ENCODE measurements around the gene UBP1. TPM values are rescaled to one million over a fixed set of nuclear protein-coding genes. Genes with fewer than 3 reads are reported as not detected.

Gene UBP1
- total and polyA plus RNA-seq, 9 of the 15 experiments (the other 6 are each of a cell fraction or from before 2014, with no cell fraction given) = 13.6 to 143 (median 79.6) TPM

- TF ChIP-seq, protein P1, sequence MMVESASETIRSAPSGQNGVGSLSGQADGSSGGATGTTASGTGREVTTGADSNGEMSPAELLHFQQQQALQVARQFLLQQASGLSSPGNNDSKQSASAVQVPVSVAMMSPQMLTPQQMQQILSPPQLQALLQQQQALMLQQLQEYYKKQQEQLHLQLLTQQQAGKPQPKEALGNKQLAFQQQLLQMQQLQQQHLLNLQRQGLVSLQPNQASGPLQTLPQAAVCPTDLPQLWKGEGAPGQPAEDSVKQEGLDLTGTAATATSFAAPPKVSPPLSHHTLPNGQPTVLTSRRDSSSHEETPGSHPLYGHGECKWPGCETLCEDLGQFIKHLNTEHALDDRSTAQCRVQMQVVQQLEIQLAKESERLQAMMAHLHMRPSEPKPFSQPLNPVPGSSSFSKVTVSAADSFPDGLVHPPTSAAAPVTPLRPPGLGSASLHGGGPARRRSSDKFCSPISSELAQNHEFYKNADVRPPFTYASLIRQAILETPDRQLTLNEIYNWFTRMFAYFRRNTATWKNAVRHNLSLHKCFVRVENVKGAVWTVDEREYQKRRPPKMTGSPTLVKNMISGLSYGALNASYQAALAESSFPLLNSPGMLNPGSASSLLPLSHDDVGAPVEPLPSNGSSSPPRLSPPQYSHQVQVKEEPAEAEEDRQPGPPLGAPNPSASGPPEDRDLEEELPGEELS (CRISPR knock-in tag; IDR thresholded peaks at IDR 0.05; ENCODE audit: borderline replicate concordance) = no peak
- no peak for TF ChIP-seq ZNF436 (CRISPR knock-in tag; IDR thresholded peaks at IDR 0.05)
- no peak for TF ChIP-seq GTF2F1 (IDR thresholded peaks at IDR 0.05; ENCODE audit: low read depth, low read length)
- TF ChIP-seq TSC22D4 (tag; IDR thresholded peaks at IDR 0.05) = no peak
- no peak for TF ChIP-seq ZC3H11A (IDR thresholded peaks at IDR 0.05; ENCODE audit: low read depth, low read length)
- TF ChIP-seq FOXJ2 (tag; IDR thresholded peaks at IDR 0.05) = no peak
- TF ChIP-seq ZNF224 (CRISPR knock-in tag; IDR thresholded peaks at IDR 0.05) = no peak
- no peak for TF ChIP-seq AFF4 (CRISPR knock-in tag; IDR thresholded peaks at IDR 0.05)
- no peak for TF ChIP-seq HLTF (IDR thresholded peaks at IDR 0.05)
- 0 out of 2 replicates have a peak, but pooled peaks have one; percentile 21 for TF ChIP-seq TCF3 (CRISPR knock-in tag; IDR thresholded peaks at IDR 0.05)
- TF ChIP-seq ZFX (CRISPR knock-in tag; IDR thresholded peaks at IDR 0.05) = no peak
- TF ChIP-seq ZHX1 (conservative IDR thresholded peaks at IDR 0.05; ENCODE audit: low read length) = no peak
- peak; percentile 33; the same call in 1 of the 2 replicates for TF ChIP-seq ELF1 (tag; IDR thresholded peaks at IDR 0.05)
- no peak for TF ChIP-seq MITF (IDR thresholded peaks at IDR 0.05)
- TF ChIP-seq MTA1 (IDR thresholded peaks at IDR 0.05; ENCODE audit: borderline replicate concordance) = no peak
- TF ChIP-seq, protein P2, sequence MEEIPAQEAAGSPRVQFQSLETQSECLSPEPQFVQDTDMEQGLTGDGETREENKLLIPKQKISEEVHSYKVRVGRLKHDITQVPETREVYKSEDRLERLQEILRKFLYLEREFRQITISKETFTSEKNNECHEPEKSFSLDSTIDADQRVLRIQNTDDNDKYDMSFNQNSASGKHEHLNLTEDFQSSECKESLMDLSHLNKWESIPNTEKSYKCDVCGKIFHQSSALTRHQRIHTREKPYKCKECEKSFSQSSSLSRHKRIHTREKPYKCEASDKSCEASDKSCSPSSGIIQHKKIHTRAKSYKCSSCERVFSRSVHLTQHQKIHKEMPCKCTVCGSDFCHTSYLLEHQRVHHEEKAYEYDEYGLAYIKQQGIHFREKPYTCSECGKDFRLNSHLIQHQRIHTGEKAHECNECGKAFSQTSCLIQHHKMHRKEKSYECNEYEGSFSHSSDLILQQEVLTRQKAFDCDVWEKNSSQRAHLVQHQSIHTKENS (CRISPR knock-in tag; IDR thresholded peaks at IDR 0.05) = no peak
These were observed 54.8 kb downstream of the UBP1 start (continued) for GRCh38 chr3:33385423-33385822.
